Measurements from ENCODE around the gene ENTR1.

The ENTR1 gene

GRCh38 chr9:136395020-136395340, 15.4 kb downstream of the ENTR1 start:
- no peak overlapping the region for H3K4me3 ChIP-seq (ENCODE audit: low read depth, low read length)
- peaks cover 76% of the 10 kb centered on the region for H3K36me3 ChIP-seq (replicated peaks)
- no peak overlapping the region for H3K27ac ChIP-seq
- no peak for DNase-seq
- in situ Hi-C loops (cut with HindIII; ENCODE audit: low pct_ligation_motif_present, low sequenced_read_pairs) = no loop called here
- no peaks in the 10 kb centered on the region for H3K27me3 ChIP-seq (replicated peaks)
- no peak for TF ChIP-seq CTCF (IDR thresholded peaks at IDR 0.05; ENCODE audit: low read depth, low read length, missing control alignments)

GRCh38 chr9:136394312-136395019, 15.9 kb downstream of the ENTR1 start:
- Histone ChIP-seq H3K27ac (no peak overlapping the region), H3K27me3 (replicated peaks) (no peaks in the 10 kb centered on the region), H3K4me3 (ENCODE audit: low read depth, low read length) (no peak overlapping the region), H3K36me3 (replicated peaks) (peaks cover 81% of the 10 kb centered on the region)
- no peak for TF ChIP-seq CTCF (IDR thresholded peaks at IDR 0.05; ENCODE audit: low read depth, low read length, missing control alignments)
- no peak for DNase-seq
- in situ Hi-C loops (cut with HindIII; ENCODE audit: low pct_ligation_motif_present, low sequenced_read_pairs) = no loop called here

- in situ Hi-C loops (cut with HindIII; ENCODE audit: low pct_ligation_motif_present, low sequenced_read_pairs) = no loop called here
- Histone ChIP-seq H3K36me3 (replicated peaks) (peaks cover 89% of the 10 kb centered on the region), H3K27ac (no peak overlapping the region)
These were observed 16.9 kb downstream of the ENTR1 start for GRCh38 chr9:136393531-136393930.

GRCh38 chr9:136392538-136393449, 17.6 kb downstream of the ENTR1 start:
- no peak for TF ChIP-seq CTCF (IDR thresholded peaks at IDR 0.05; ENCODE audit: low read depth, low read length, missing control alignments)
- H3K36me3 ChIP-seq (replicated peaks) = peaks cover 88% of the 10 kb centered on the region
- DNase-seq = no peak
- H3K27me3 ChIP-seq (replicated peaks) = no peaks in the 10 kb centered on the region
- in situ Hi-C loops (cut with HindIII; ENCODE audit: low pct_ligation_motif_present, low sequenced_read_pairs) = no loop called here
- no peak overlapping the region for H3K27ac ChIP-seq
- no peak overlapping the region for H3K4me3 ChIP-seq (ENCODE audit: low read depth, low read length)

More at GRCh38 chr9:136393531-136393930, 16.9 kb downstream of the ENTR1 start:
- H3K4me3 ChIP-seq (ENCODE audit: low read depth, low read length) = no peak overlapping the region
- TF ChIP-seq CTCF (IDR thresholded peaks at IDR 0.05; ENCODE audit: low read depth, low read length, missing control alignments) = no peak
- H3K27me3 ChIP-seq (replicated peaks) = no peaks in the 10 kb centered on the region
- no peak for DNase-seq

- TF ChIP-seq CTCF (IDR thresholded peaks at IDR 0.05; ENCODE audit: low read depth, low read length, missing control alignments) = no peak
- H3K27ac ChIP-seq = no peak overlapping the region
- H3K4me3 ChIP-seq (ENCODE audit: low read depth, low read length) = no peak overlapping the region
- DNase-seq = no peak
- in situ Hi-C loops (cut with HindIII; ENCODE audit: low pct_ligation_motif_present, low sequenced_read_pairs) = no loop called here
- no peaks in the 10 kb centered on the region for H3K27me3 ChIP-seq (replicated peaks)
- H3K36me3 ChIP-seq (replicated peaks) = peaks cover 91% of the 10 kb centered on the region
These were observed 18.5 kb downstream of the ENTR1 start for GRCh38 chr9:136391737-136392537.

Measured in brain microvascular endothelial cell (primary cell).